HEK293 (cell line): ENCODE measurements around the gene FRMD4A.

Experiments
- CTCF ChIA-PET: fragments of 350-600 bp; formaldehyde crosslinking; extraction: SDS; loops from one replicate; lab custom pipeline; 2021; ENCODE audit warnings: antibody characterized with exemption; lab: Yijun Ruan, JAX
- POLR2A ChIA-PET: fragments of 300-600 bp; formaldehyde crosslinking; extraction: SDS; loops from one replicate; lab custom pipeline; 2020; ENCODE audit warnings: antibody characterized with exemption, inconsistent platforms; lab: Yijun Ruan, JAX
- H3K27ac ChIP-seq: fragments of 200-500 bp; sonication (Bioruptor generic); 2 replicates; pipeline ENCODE4 v1.5.1; 2014; ENCODE audit warnings: low read depth, low read length, control low read depth, inconsistent platforms; ENCODE audit errors: extremely low read depth
- H3K36me3 ChIP-seq, 2 experiments: fragments of 200-500 bp in 1 of 2; sonication (Bioruptor generic) in 1 of 2; 1 replicate in 1 of 2; 2 replicates in 1 of 2; pipeline ENCODE4 v1.5.1; 2014 to 2017; ENCODE audit warnings: inconsistent platforms in 2 of 2, low read length in 2 of 2; ENCODE audit not compliant: control insufficient read depth in 2 of 2, insufficient read depth in 1 of 2
- H3K4me1 ChIP-seq: fragments of 200-500 bp; sonication (Bioruptor generic); 2 replicates; pipeline ENCODE4 v1.5.1; 2014; ENCODE audit warnings: mild to moderate bottlenecking, low read length, inconsistent platforms; ENCODE audit not compliant: control insufficient read depth, insufficient read depth
- H3K4me3 ChIP-seq: 2 replicates; pipeline ENCODE4 v1.5.1; 2011; ENCODE audit warnings: low read depth, mild to moderate bottlenecking, control low read depth, low read length, moderate library complexity
- H3K9me3 ChIP-seq: fragments of 200-500 bp; sonication (Bioruptor generic); 2 replicates; pipeline ENCODE4 v1.5.1; 2014; ENCODE audit warnings: low read depth, low read length, inconsistent platforms; ENCODE audit not compliant: control insufficient read depth, insufficient read depth
- MZF1 ChIP-seq: fragments of 450-650 bp; formaldehyde crosslinking; IDR thresholded peaks from 2 replicates; pipeline ENCODE4 v1.5.1; 2017; ENCODE audit warnings: missing biosample characterization, missing genetic modification characterization, borderline replicate concordance
- ZBTB17 ChIP-seq: fragments of 450-650 bp; formaldehyde crosslinking; IDR thresholded peaks from 2 replicates; pipeline ENCODE4 v1.5.1; 2016; ENCODE audit warnings: missing biosample characterization, missing genetic modification characterization
- ZFP37 ChIP-seq: fragments of 450-650 bp; formaldehyde crosslinking; IDR thresholded peaks from 2 replicates; pipeline ENCODE4 v1.5.1; 2016; ENCODE audit warnings: missing biosample characterization, missing genetic modification characterization
- ZIC2 ChIP-seq: fragments of 450-650 bp; formaldehyde crosslinking; IDR thresholded peaks from 2 replicates; pipeline ENCODE4 v1.5.1; 2016; ENCODE audit warnings: missing biosample characterization, missing genetic modification characterization
- ZNF148 ChIP-seq: fragments of 450-650 bp; formaldehyde crosslinking; IDR thresholded peaks from 2 replicates; pipeline ENCODE4 v1.5.0; 2017; ENCODE audit warnings: missing biosample characterization, missing genetic modification characterization, borderline replicate concordance
- ZNF16 ChIP-seq: fragments of 450-650 bp; formaldehyde crosslinking; IDR thresholded peaks from 2 replicates; pipeline ENCODE4 v1.5.1; 2016; ENCODE audit warnings: low read depth, missing biosample characterization, missing genetic modification characterization
- ZNF174 ChIP-seq: fragments of 450-650 bp; formaldehyde crosslinking; IDR thresholded peaks from 2 replicates; pipeline ENCODE4 v1.5.0; 2017; ENCODE audit warnings: missing biosample characterization, mild to moderate bottlenecking, missing genetic modification characterization
- ZNF292 ChIP-seq: fragments of 450-650 bp; formaldehyde crosslinking; IDR thresholded peaks from 2 replicates; pipeline ENCODE4 v1.5.1; 2016; ENCODE audit warnings: low read depth, missing biosample characterization, missing genetic modification characterization, borderline replicate concordance
- ZNF404 ChIP-seq: fragments of 450-650 bp; formaldehyde crosslinking; IDR thresholded peaks from 2 replicates; pipeline ENCODE4 v1.5.1; 2017; ENCODE audit warnings: missing biosample characterization, missing genetic modification characterization
- ZNF433 ChIP-seq: fragments of 450-650 bp; formaldehyde crosslinking; IDR thresholded peaks from 2 replicates; pipeline ENCODE4 v1.5.1; 2016; ENCODE audit warnings: missing biosample characterization, missing genetic modification characterization, low read depth
- ZNF449 ChIP-seq: fragments of 450-650 bp; formaldehyde crosslinking; IDR thresholded peaks from 2 replicates; pipeline ENCODE4 v1.5.1; 2017; ENCODE audit warnings: missing biosample characterization, mild to moderate bottlenecking, missing genetic modification characterization, moderate library complexity
- ZNF473 ChIP-seq: fragments of 450-650 bp; formaldehyde crosslinking; IDR thresholded peaks from 2 replicates; pipeline ENCODE4 v1.5.1; 2017; ENCODE audit warnings: missing biosample characterization, missing genetic modification characterization
- ZNF488 ChIP-seq: fragments of 450-650 bp; formaldehyde crosslinking; IDR thresholded peaks from 2 replicates; pipeline ENCODE4 v1.5.1; 2016; ENCODE audit warnings: missing biosample characterization, missing genetic modification characterization
- ZNF530 ChIP-seq: fragments of 450-650 bp; formaldehyde crosslinking; IDR thresholded peaks from 2 replicates; pipeline ENCODE4 v1.5.1; 2016; ENCODE audit warnings: low read depth, missing biosample characterization, missing genetic modification characterization
- ZSCAN23 ChIP-seq: fragments of 450-650 bp; formaldehyde crosslinking; IDR thresholded peaks from 2 replicates; pipeline ENCODE4 v1.5.1; 2016; ENCODE audit warnings: missing biosample characterization, missing genetic modification characterization

Gene FRMD4A

GRCh38 chr10:13657101-13657680 lies 673.5 kb downstream of the FRMD4A start:
- H3K36me3 ChIP-seq = peaks cover 0 to 52% of the 10 kb centered on the region in 2 experiments; a peak in 2 of 3 replicates
- POLR2A ChIA-PET = no interaction called here
- H3K4me1 ChIP-seq = no peaks in the 10 kb centered on the region
- no peak overlapping the region for H3K27ac ChIP-seq
- H3K9me3 ChIP-seq = no peaks in the 10 kb centered on the region
- H3K4me3 ChIP-seq = no peak overlapping the region
- CTCF ChIA-PET = interaction anchor here (0.7 to 1.2 kb wide), 5 partner anchors 54 to 574 kb away, joined by 3 to 5 read pairs (median 4); no protein-coding TSS in a partner anchor
- TF ChIP-seq ZNF404 (tag by site-specific recombination) (no peak), ZNF488 (tag by site-specific recombination) (no peak), ZNF292 (tag by site-specific recombination) (no peak), ZNF433 (tag by site-specific recombination) (no peak), ZNF449 (no peak), ZIC2 (tag by site-specific recombination) (no peak), ZFP37 (tag by site-specific recombination) (no peak), ZSCAN23 (tag by site-specific recombination) (no peak), ZBTB17 (tag by site-specific recombination) (no peak), ZNF174 (tag by site-specific recombination) (no peak)

GRCh38 chr10:13656337-13657100 lies 674.2 kb downstream of the FRMD4A start:
- Histone ChIP-seq H3K36me3 (peaks cover 0 to 59% of the 10 kb centered on the region in 2 experiments; a peak in 2 of 3 replicates), H3K4me1 (no peaks in the 10 kb centered on the region), H3K4me3 (no peak overlapping the region), H3K9me3 (no peaks in the 10 kb centered on the region), H3K27ac (no peak overlapping the region)
- ChIA-PET CTCF (interaction anchor here (0.7 to 1.2 kb wide), 4 partner anchors 54 to 575 kb away, joined by 3 to 5 read pairs (median 4); no protein-coding TSS in a partner anchor), POLR2A (no interaction called here)
- no peak for TF ChIP-seq ZNF148 (tag by site-specific recombination)

GRCh38 chr10:13654846-13655245 lies 675.9 kb downstream of the FRMD4A start:
- H3K4me1 ChIP-seq = no peaks in the 10 kb centered on the region
- no peak overlapping the region for H3K27ac ChIP-seq
- ChIA-PET CTCF (no interaction called here), POLR2A (no interaction called here)
- TF ChIP-seq ZNF473 (tag by site-specific recombination) = no peak
- TF ChIP-seq ZNF16 (tag by site-specific recombination) = no peak
- TF ChIP-seq ZNF530 (tag by site-specific recombination) = no peak
- no peak for TF ChIP-seq MZF1
- TF ChIP-seq, all 188 proteins: peak for 0
- Histone ChIP-seq H3K36me3 (peaks cover 0 to 70% of the 10 kb centered on the region in 2 experiments; a peak in 2 of 3 replicates), H3K9me3 (no peaks in the 10 kb centered on the region), H3K4me3 (no peak overlapping the region)
